ENCODE results near the gene NXT2. TPM values are rescaled to one million over a fixed set of nuclear protein-coding genes. Genes with fewer than 3 reads are reported as not detected.

The NXT2 gene
- total and polyA plus RNA-seq, 2 experiments from 2014 or later = 13.1 to 23.6 TPM

DNA sequence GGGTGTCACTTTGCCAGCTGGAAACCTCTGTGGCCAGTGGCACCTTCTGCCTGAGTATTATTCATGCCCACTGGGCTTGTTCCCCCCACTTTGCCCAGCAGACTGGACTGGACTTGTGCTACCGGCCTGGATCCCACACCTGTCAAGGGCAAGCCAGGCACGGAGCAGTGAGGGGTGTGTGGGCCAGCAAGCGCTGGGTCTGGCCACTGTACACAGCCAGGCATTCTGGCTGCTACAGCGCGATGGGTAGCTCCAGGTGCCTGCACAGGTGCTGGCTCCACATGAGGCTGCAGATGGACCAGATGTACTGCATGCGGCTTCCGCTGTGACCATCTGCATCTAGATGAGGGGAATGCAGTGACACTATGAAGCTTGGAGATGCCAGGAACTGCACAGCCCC lies 48.8 kb downstream of the NXT2 start:
- H3K36me3 Mint-ChIP-seq (ENCODE audit: low read depth) = no peaks in the 10 kb centered on the region
- H2AFZ ChIP-seq = no peak overlapping the region
- no peak overlapping the region for H3K4me3 ChIP-seq
- peaks cover 8% of the 10 kb centered on the region; the same call in 2 of the 3 replicates for H3K4me1 Mint-ChIP-seq
- H3K36me3 ChIP-seq (ENCODE audit: insufficient read depth) = no peaks in the 10 kb centered on the region
- no peaks in the 10 kb centered on the region for H3F3A ChIP-seq (replicated peaks; ENCODE audit: low read depth)
- no peak overlapping the region for H3K27ac ChIP-seq (ENCODE audit: low read depth)
- H3K79me2 ChIP-seq (replicated peaks; ENCODE audit: insufficient read depth) = no peaks in the 10 kb centered on the region
- no peaks in the 10 kb centered on the region for H4K20me1 ChIP-seq (replicated peaks; ENCODE audit: insufficient read depth)
- H3K9me3 Mint-ChIP-seq = no peaks in the 10 kb centered on the region
- H3K4me3 Mint-ChIP-seq = no peak overlapping the region
- TF ChIP-seq, protein P1, sequence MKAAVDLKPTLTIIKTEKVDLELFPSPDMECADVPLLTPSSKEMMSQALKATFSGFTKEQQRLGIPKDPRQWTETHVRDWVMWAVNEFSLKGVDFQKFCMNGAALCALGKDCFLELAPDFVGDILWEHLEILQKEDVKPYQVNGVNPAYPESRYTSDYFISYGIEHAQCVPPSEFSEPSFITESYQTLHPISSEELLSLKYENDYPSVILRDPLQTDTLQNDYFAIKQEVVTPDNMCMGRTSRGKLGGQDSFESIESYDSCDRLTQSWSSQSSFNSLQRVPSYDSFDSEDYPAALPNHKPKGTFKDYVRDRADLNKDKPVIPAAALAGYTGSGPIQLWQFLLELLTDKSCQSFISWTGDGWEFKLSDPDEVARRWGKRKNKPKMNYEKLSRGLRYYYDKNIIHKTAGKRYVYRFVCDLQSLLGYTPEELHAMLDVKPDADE (IDR thresholded peaks at IDR 0.05) = no peak
- TF ChIP-seq, protein P2, sequence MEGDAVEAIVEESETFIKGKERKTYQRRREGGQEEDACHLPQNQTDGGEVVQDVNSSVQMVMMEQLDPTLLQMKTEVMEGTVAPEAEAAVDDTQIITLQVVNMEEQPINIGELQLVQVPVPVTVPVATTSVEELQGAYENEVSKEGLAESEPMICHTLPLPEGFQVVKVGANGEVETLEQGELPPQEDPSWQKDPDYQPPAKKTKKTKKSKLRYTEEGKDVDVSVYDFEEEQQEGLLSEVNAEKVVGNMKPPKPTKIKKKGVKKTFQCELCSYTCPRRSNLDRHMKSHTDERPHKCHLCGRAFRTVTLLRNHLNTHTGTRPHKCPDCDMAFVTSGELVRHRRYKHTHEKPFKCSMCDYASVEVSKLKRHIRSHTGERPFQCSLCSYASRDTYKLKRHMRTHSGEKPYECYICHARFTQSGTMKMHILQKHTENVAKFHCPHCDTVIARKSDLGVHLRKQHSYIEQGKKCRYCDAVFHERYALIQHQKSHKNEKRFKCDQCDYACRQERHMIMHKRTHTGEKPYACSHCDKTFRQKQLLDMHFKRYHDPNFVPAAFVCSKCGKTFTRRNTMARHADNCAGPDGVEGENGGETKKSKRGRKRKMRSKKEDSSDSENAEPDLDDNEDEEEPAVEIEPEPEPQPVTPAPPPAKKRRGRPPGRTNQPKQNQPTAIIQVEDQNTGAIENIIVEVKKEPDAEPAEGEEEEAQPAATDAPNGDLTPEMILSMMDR (conservative IDR thresholded peaks at IDR 0.05; ENCODE audit: low read depth in 2 of 2) = no peak
- TF ChIP-seq EZH2 (IDR thresholded peaks at IDR 0.05; ENCODE audit: low read depth, unreplicated experiment) (no peak), EZH2phosphoT487 (IDR thresholded peaks at IDR 0.05; ENCODE audit: unreplicated experiment) (no peak), CREB1 (CRISPR knock-in tag; IDR thresholded peaks at IDR 0.05; ENCODE audit: low read depth) (no peak), ZNF331 (CRISPR knock-in tag; IDR thresholded peaks at IDR 0.05; ENCODE audit: low read depth) (no peak)
- H3K4me1 ChIP-seq (ENCODE audit: insufficient read depth) = 0 out of 2 replicates have a peak, but pooled peaks cover 4% of the 10 kb centered on the region
- no peak overlapping the region for H3K27ac Mint-ChIP-seq
- H3K9me2 ChIP-seq (ENCODE audit: insufficient read depth) = no peaks in the 10 kb centered on the region
- DNase-seq (ENCODE audit: low spot score) (no peak), ATAC-seq (no peak)
- no peaks in the 10 kb centered on the region for H3K27me3 Mint-ChIP-seq (ENCODE audit: insufficient read depth, low read depth, poor library complexity)
- H3K27me3 ChIP-seq (ENCODE audit: insufficient read depth) = no peaks in the 10 kb centered on the region
- no peak overlapping the region for H3K4me2 ChIP-seq

DNA sequence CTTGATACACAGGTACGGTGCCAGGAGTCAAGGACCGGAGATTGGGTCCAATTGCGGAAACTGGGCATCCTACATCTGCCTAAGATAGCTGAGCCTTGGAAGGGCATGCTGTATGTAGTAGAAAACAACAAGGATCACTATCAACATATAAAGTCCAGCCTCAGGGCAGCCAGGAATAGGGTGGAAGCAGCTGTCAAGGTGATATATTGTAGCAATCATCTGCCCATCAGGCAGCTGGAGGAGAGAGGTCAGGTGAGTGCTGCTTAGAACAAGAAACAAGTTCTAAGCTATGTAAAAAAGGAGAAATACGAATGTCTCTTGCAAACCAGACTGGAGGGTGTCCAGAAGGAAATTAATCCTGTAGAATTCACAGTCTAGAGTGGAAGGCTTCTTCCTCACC lies 53.5 kb downstream of the NXT2 start:
- no peak for ATAC-seq
- no peak overlapping the region for H3K4me2 ChIP-seq
- Mint-ChIP-seq H3K4me1 (peaks cover 8% of the 10 kb centered on the region; the same call in 2 of the 3 replicates), H3K9me3 (no peaks in the 10 kb centered on the region), H3K27ac (no peak overlapping the region), H3K36me3 (ENCODE audit: low read depth) (no peaks in the 10 kb centered on the region), H3K27me3 (ENCODE audit: insufficient read depth, low read depth, poor library complexity) (no peaks in the 10 kb centered on the region), H3K4me3 (no peak overlapping the region)
- no peaks in the 10 kb centered on the region for H3K27me3 ChIP-seq (ENCODE audit: insufficient read depth)
- H2AFZ ChIP-seq = no peak overlapping the region
- no peak overlapping the region for H3K27ac ChIP-seq (ENCODE audit: low read depth)
- H3K79me2 ChIP-seq (replicated peaks; ENCODE audit: insufficient read depth) = no peaks in the 10 kb centered on the region
- no peak overlapping the region for H3K4me3 ChIP-seq
- 0 out of 2 replicates have a peak, but pooled peaks cover 4% of the 10 kb centered on the region for H3K4me1 ChIP-seq (ENCODE audit: insufficient read depth)
- no peak for DNase-seq (ENCODE audit: low spot score)
- no peaks in the 10 kb centered on the region for H3K36me3 ChIP-seq (ENCODE audit: insufficient read depth)
- H3F3A ChIP-seq (replicated peaks; ENCODE audit: low read depth) = no peaks in the 10 kb centered on the region
- no peaks in the 10 kb centered on the region for H3K9me2 ChIP-seq (ENCODE audit: insufficient read depth)
- no peaks in the 10 kb centered on the region for H4K20me1 ChIP-seq (replicated peaks; ENCODE audit: insufficient read depth)
- TF ChIP-seq, protein P1 (IDR thresholded peaks at IDR 0.05) = no peak
- TF ChIP-seq ZNF331 (CRISPR knock-in tag; IDR thresholded peaks at IDR 0.05; ENCODE audit: low read depth) (no peak), EZH2phosphoT487 (IDR thresholded peaks at IDR 0.05; ENCODE audit: unreplicated experiment) (no peak)
- TF ChIP-seq, protein P3, sequence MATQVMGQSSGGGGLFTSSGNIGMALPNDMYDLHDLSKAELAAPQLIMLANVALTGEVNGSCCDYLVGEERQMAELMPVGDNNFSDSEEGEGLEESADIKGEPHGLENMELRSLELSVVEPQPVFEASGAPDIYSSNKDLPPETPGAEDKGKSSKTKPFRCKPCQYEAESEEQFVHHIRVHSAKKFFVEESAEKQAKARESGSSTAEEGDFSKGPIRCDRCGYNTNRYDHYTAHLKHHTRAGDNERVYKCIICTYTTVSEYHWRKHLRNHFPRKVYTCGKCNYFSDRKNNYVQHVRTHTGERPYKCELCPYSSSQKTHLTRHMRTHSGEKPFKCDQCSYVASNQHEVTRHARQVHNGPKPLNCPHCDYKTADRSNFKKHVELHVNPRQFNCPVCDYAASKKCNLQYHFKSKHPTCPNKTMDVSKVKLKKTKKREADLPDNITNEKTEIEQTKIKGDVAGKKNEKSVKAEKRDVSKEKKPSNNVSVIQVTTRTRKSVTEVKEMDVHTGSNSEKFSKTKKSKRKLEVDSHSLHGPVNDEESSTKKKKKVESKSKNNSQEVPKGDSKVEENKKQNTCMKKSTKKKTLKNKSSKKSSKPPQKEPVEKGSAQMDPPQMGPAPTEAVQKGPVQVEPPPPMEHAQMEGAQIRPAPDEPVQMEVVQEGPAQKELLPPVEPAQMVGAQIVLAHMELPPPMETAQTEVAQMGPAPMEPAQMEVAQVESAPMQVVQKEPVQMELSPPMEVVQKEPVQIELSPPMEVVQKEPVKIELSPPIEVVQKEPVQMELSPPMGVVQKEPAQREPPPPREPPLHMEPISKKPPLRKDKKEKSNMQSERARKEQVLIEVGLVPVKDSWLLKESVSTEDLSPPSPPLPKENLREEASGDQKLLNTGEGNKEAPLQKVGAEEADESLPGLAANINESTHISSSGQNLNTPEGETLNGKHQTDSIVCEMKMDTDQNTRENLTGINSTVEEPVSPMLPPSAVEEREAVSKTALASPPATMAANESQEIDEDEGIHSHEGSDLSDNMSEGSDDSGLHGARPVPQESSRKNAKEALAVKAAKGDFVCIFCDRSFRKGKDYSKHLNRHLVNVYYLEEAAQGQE (IDR thresholded peaks at IDR 0.05; ENCODE audit: unreplicated experiment) = no peak
